Memory B cell (primary cell): ENCODE data around the gene ZNF785.
"Not testable (repeated sequence)": the region's sequence is repeated elsewhere in the genome, so short reads cannot be mapped to it uniquely, and the experiment has no call there.

Experiments used
- ATAC-seq: fragments of 150-1000 bp; cut with Tn5 transposase; 2 replicates; pipeline ENCODE4 v1.10.0; 2021; ENCODE audit warnings: low read depth, mild to moderate bottlenecking, moderate library complexity
- DNase-seq, 2 donors: peaks; one replicate each; pipeline ENCODE4 v3.0.0; 2022; ENCODE audit warnings: low spot score in 2 of 2
- H3K27ac Mint-ChIP-seq: one replicate; pipeline ENCODE4 v1.8.0; 2022; ENCODE audit warnings: mild to moderate bottlenecking, moderate library complexity, mixed read lengths
- H3K27me3 Mint-ChIP-seq: one replicate; pipeline ENCODE4 v1.8.0; 2022; ENCODE audit warnings: mixed read lengths
- H3K36me3 Mint-ChIP-seq: one replicate; pipeline ENCODE4 v1.8.0; 2022; ENCODE audit warnings: mild to moderate bottlenecking, mixed read lengths
- H3K4me1 Mint-ChIP-seq: one replicate; pipeline ENCODE4 v1.8.0; 2022; ENCODE audit warnings: mixed read lengths
- H3K4me3 Mint-ChIP-seq: one replicate; pipeline ENCODE4 v1.8.0; 2022; ENCODE audit warnings: mild to moderate bottlenecking, moderate library complexity, mixed read lengths
- H3K9me3 Mint-ChIP-seq: one replicate; pipeline ENCODE4 v1.8.0; 2022; ENCODE audit warnings: mixed read lengths

The ZNF785 gene

GRCh38 chr16:30609926-30610839 lies 24.7 kb upstream of the ZNF785 start, which contains the start of gene ZNF689:
Gene ZNF689 (minus strand): TSS chr16:30610389. CDS start chr16:30610041, 348 bp downstream.
- Mint-ChIP-seq H3K27ac (peak within 1 kb of the TSS; percentile 91), H3K27me3 (no peaks in the 10 kb centered on the region), H3K4me3 (peak within 1 kb of the TSS; percentile 88), H3K4me1 (peaks cover 11% of the 10 kb centered on the region), H3K9me3 (no peaks in the 10 kb centered on the region), H3K36me3 (peaks cover 3% of the 10 kb centered on the region)
- DNase-seq (peak; percentile 96 to 98), ATAC-seq (peak; percentile 93)

DNA sequence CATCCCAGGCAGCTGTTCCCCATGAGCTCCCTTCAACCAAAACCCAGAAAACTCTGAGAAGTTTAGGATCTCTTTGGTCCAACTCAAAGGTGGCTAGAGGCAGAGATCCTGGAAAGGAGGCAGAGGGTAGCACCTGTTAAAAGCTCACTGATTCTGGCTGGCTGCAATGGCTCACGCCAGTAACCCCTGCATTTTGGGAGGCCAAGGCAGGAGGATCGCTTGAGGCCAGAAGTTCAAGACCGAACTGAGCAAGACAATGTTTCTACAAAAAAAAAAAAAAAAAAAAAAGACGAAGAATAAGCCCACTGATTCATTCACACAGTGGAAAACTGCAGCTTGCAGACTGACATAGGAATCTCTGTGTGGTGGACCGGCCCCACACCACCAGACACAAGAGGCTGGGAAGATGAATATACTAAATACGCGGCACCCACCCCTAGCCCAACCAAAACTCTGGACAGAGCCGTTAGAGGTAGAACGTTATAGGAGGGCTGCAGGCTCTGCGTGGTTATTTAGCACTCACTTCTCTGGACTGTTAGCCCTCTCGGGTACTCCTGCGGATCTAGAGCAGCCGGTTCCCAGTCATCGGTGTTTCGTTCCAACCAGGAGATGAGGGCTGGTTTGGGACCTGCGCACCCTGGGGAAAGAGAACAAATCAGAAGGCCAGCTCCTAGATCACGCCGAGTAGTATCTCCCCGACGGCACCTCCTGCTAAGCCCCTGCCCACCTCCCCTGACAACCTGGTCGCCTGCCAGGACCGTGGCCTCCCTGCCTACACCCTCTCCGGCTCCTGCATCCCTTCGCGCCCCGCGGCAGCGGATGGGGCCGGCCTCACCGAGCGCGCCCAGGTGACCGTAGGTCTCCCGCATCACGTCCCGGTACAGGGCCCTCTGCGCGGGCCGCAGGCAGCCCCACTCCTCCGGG lies 23.8 kb upstream of the ZNF785 start:
- DNase-seq (peak; percentile 26 to 58), ATAC-seq (peak; percentile 31)
- peak overlapping the region; percentile 91 for H3K27ac Mint-ChIP-seq

GRCh38 chr16:30606004-30606403 lies 20.5 kb upstream of the ZNF785 start:
- Mint-ChIP-seq H3K27me3 (no peaks in the 10 kb centered on the region), H3K4me1 (peaks cover 7% of the 10 kb centered on the region), H3K4me3 (no peak overlapping the region), H3K36me3 (peaks cover 11% of the 10 kb centered on the region), H3K27ac (no peak overlapping the region), H3K9me3 (no peaks in the 10 kb centered on the region)
- DNase-seq (no peak), ATAC-seq (no peak)

More for the DNA sequence above, 23.8 kb upstream of the ZNF785 start:
- H3K4me1 Mint-ChIP-seq, result peaks cover 11% of the 10 kb centered on the region
- H3K27me3 Mint-ChIP-seq, result no peaks in the 10 kb centered on the region
- peak overlapping the region; percentile 88 for H3K4me3 Mint-ChIP-seq
- no peaks in the 10 kb centered on the region for H3K9me3 Mint-ChIP-seq
- peaks cover 6% of the 10 kb centered on the region for H3K36me3 Mint-ChIP-seq

DNA sequence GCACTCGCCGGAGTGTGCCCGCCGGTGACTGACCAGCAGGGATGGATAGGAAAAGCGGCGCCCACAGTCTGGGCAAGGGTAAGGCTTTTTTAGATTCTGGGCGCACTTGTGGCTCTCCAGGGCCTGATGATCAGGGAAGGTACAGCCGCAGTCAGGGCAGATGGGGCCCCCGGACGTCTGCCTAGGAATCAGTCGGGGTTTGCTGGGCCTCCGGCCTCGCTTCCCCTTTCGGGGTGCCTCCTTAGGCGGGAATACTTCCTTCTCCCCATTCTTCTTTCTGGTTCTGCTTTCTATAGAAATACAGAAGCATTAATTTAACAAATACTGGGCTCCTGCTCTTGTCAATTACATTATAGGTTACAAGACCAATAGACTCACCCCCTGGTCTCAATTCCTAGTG lies 19.7 kb upstream of the ZNF785 start:
- no peak for DNase-seq
- H3K4me1 Mint-ChIP-seq, result peaks cover 2% of the 10 kb centered on the region
- H3K4me3 Mint-ChIP-seq, result no peak overlapping the region
- no peak for ATAC-seq
- no peaks in the 10 kb centered on the region for H3K9me3 Mint-ChIP-seq
- no peaks in the 10 kb centered on the region for H3K27me3 Mint-ChIP-seq
- no peak overlapping the region for H3K27ac Mint-ChIP-seq
- peaks cover 11% of the 10 kb centered on the region for H3K36me3 Mint-ChIP-seq

DNA sequence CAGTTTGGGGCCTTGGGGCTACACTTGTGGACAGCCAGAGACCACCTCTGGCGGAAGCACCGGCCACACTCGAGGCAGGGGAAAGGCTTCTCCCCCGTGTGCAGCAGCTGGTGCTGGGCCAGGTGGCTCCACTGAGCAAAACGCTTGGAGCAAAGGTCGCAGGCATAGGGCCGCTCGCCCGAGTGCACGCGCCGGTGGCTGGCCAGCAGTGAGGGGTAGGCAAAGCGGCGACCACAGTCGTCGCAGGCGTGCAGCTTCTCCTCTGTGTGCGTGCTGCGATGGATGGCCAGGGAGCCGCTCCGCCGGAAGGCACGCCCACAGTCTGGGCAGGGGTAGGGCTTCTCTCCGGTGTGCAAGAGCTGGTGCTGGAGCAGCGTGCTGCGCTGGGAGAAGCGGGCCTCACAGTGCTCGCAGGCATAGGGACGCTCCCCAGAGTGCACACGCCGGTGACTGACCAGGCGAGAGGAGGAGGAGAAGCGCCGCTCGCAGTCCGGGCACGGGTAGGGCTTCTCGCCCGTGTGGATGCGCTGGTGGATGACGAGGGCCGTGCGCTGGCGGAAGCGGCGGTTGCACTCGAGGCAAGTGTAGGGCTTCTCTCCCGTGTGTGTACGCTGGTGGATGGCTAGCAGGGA lies 18.9 kb upstream of the ZNF785 start:
- Mint-ChIP-seq H3K27ac (no peak overlapping the region), H3K4me3 (no peak overlapping the region), H3K4me1 (peaks cover 2% of the 10 kb centered on the region), H3K36me3 (peaks cover 11% of the 10 kb centered on the region), H3K27me3 (no peaks in the 10 kb centered on the region), H3K9me3 (no peaks in the 10 kb centered on the region)
- ATAC-seq (no peak), DNase-seq (no peak)

GRCh38 chr16:30603945-30604315 lies 18.4 kb upstream of the ZNF785 start:
- ATAC-seq, result no peak
- H3K4me3 Mint-ChIP-seq, result no peak overlapping the region
- H3K36me3 Mint-ChIP-seq, result peaks cover 11% of the 10 kb centered on the region
- H3K27ac Mint-ChIP-seq, result no peak overlapping the region
- DNase-seq, result no peak
- peaks cover 2% of the 10 kb centered on the region for H3K4me1 Mint-ChIP-seq
- no peaks in the 10 kb centered on the region for H3K9me3 Mint-ChIP-seq
- H3K27me3 Mint-ChIP-seq, result no peaks in the 10 kb centered on the region

DNA sequence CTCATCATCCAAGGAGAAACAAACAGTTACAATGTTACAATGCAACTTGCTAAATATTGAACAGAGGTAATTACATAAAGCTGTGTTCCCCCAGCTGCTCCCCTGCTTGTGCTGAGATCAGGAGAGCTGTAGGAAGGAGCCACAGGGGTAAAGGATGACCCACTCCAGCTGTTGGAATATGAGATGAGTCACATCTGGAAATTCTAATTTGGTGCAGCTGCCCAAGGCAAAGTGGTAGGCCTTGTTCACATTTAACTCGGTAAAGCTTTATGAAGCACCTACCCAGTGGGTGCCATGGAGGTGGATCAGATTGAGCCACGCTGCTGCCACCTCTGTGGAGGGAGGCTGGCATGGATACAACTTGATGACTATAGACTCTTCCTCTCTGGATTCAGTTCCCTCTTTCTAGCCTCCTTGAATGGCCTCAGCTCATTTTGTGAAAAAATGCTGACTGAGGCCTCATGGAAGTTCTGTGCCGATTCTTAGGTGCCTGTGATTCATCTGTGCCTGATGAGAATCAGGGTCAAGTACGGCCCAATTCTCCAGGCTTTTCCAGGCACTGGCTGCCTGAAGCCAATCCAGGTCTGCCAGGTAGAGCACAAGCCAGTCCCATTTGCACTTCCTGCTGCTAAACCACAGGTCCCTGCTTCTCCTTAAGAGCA lies 17.2 kb upstream of the ZNF785 start:
- peak overlapping the region; percentile 38 for H3K27ac Mint-ChIP-seq
- ATAC-seq (no peak), DNase-seq (no peak)
- no peaks in the 10 kb centered on the region for H3K9me3 Mint-ChIP-seq
- H3K27me3 Mint-ChIP-seq, result no peaks in the 10 kb centered on the region
- H3K4me3 Mint-ChIP-seq, result no peak overlapping the region
- peaks cover 3% of the 10 kb centered on the region for H3K4me1 Mint-ChIP-seq
- peaks cover 11% of the 10 kb centered on the region for H3K36me3 Mint-ChIP-seq

DNA sequence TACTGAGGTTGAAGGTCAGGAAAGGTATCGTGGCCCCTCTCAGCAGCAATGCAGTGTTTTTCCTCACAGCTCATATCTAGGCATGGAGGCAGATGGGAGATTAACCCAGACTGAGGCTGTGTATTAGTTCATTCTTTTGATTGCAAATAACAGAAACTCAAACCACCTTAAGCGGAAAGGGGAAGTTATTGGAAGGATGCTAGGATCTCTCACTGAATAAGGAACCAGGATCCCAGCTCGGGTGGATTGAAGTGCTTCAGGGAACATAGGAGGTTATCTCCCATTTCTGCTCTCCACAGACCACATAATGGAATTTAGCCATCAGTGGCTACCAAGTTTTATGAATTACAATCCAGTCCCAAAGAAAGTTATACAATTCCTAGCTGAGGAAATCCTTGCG lies 16.5 kb upstream of the ZNF785 start:
- no peak for DNase-seq
- peaks cover 11% of the 10 kb centered on the region for H3K36me3 Mint-ChIP-seq
- no peak overlapping the region for H3K4me3 Mint-ChIP-seq
- no peaks in the 10 kb centered on the region for H3K9me3 Mint-ChIP-seq
- ATAC-seq, result no peak
- no peaks in the 10 kb centered on the region for H3K27me3 Mint-ChIP-seq
- peak overlapping the region; percentile 38 for H3K27ac Mint-ChIP-seq
- H3K4me1 Mint-ChIP-seq, result peaks cover 2% of the 10 kb centered on the region

DNA sequence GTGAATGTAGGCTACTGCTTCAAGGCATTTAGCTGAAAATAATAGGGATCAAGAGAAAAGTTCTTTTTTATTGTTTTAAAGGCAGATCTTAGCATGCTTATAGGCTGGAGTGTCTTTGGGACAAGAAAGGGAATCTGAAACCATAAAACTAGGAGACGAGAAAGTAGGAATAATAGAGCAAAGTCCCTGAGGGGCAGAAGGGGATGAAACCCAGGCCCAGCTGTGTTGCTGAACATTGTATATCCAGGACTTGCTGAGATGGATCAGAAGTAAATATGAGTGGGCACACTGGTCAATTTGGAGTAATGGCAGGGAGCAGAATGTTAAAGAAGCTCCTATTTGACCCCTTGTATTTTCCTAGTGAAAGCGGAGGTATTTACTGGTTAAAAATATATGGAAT lies 15.4 kb upstream of the ZNF785 start:
- DNase-seq (no peak), ATAC-seq (no peak)
- no peaks in the 10 kb centered on the region for H3K9me3 Mint-ChIP-seq
- H3K36me3 Mint-ChIP-seq, result peaks cover 9% of the 10 kb centered on the region
- peaks cover 2% of the 10 kb centered on the region for H3K4me1 Mint-ChIP-seq
- H3K4me3 Mint-ChIP-seq, result no peak overlapping the region
- no peak overlapping the region for H3K27ac Mint-ChIP-seq
- H3K27me3 Mint-ChIP-seq, result no peaks in the 10 kb centered on the region

DNA sequence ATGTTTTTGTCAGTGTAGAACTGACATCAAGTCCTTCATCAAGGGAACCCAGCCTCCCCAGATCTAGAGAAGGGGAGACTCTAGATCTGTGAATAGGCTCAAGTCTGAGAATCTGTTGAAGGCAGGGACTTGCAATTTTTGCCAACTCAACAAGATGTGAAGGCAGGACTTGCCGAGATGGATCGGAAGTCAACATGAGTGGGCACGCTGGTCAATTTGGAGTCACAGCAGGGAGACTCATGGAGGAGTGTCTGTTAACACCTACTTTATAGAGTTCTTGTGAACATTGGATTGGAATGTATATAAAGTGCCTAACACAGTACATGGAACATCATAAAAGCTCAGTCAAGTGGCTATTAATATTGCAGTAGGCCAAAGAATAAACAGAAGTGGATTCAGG lies 14.7 kb upstream of the ZNF785 start:
- no peaks in the 10 kb centered on the region for H3K9me3 Mint-ChIP-seq
- H3K27me3 Mint-ChIP-seq, result no peaks in the 10 kb centered on the region
- no peak for DNase-seq
- peaks cover 9% of the 10 kb centered on the region for H3K36me3 Mint-ChIP-seq
- peaks cover 2% of the 10 kb centered on the region for H3K4me1 Mint-ChIP-seq
- H3K4me3 Mint-ChIP-seq, result no peak overlapping the region
- no peak for ATAC-seq
- H3K27ac Mint-ChIP-seq, result no peak overlapping the region

GRCh38 chr16:30592871-30593270 lies 7.4 kb upstream of the ZNF785 start:
- Mint-ChIP-seq H3K27me3 (no peaks in the 10 kb centered on the region), H3K4me3 (no peak overlapping the region), H3K9me3 (no peaks in the 10 kb centered on the region), H3K4me1 (no peaks in the 10 kb centered on the region), H3K27ac (no peak overlapping the region), H3K36me3 (no peaks in the 10 kb centered on the region)
- ATAC-seq, result no peak
- DNase-seq, result no peak

DNA sequence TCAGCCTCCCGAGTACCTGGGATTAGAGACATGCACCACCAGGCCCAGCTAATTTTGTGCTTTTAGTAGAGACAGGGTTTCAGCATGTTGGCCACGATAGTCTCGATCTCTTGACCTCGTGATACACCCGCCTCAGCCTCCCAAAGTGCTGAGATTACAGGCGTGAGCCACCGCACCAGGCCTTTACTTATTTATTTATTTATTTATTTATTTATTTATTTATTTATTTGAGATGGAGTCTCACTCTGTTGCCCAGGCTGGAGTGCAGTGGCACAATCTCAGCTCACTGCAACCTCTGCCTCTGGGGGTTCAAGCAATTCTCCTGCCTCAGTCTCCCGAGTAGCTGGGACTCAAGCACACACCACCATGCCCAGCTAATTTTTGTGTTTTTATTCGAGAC lies 5.4 kb upstream of the ZNF785 start:
- not testable (repeated sequence) for H3K4me3 Mint-ChIP-seq, H3K4me1 Mint-ChIP-seq, H3K36me3 Mint-ChIP-seq, H3K9me3 Mint-ChIP-seq, ATAC-seq, H3K27ac Mint-ChIP-seq, H3K27me3 Mint-ChIP-seq, DNase-seq

GRCh38 chr16:30589582-30589981 lies 4.1 kb upstream of the ZNF785 start:
- not testable (repeated sequence) for H3K4me3 Mint-ChIP-seq, DNase-seq, H3K9me3 Mint-ChIP-seq, H3K27me3 Mint-ChIP-seq, H3K4me1 Mint-ChIP-seq, H3K36me3 Mint-ChIP-seq, H3K27ac Mint-ChIP-seq, ATAC-seq
